Endothelial cell of umbilical vein (primary cell): Measurements from ENCODE around the gene AMPH. TPM values are rescaled to one million over a fixed set of nuclear protein-coding genes. Genes with fewer than 3 reads are reported as not detected.
"Not testable (repeated sequence)": the region's sequence is repeated elsewhere in the genome, so short reads cannot be mapped to it uniquely, and the experiment has no call there.

Experiments
- BruUV-seq: library from RNA; stranded (reverse); fragments of 400-500 nt; replicated peaks from 2 replicates; lab custom pipeline; 2021; lab: Mats Ljungman, UMichigan
- CTCF ChIA-PET: fragments of 300-600, 350-600 bp; sonication (Branson Sonifier 250); formaldehyde crosslinking; loops from one replicate; lab custom pipeline; 2021; ENCODE audit warnings: antibody characterized with exemption, inconsistent platforms; lab: Charles Lee
- POLR2A ChIA-PET: fragments of 300-600, 350-600 bp; sonication (Branson Sonifier 250); formaldehyde crosslinking; loops from one replicate; lab custom pipeline; 2021; ENCODE audit warnings: antibody characterized with exemption, inconsistent platforms; lab: Charles Lee
- DNase-seq: peaks from one replicate; pipeline ENCODE4 v3.0.0-alpha.2; 2011; ENCODE audit warnings: low read depth, low spot score
- FAIRE-seq: peaks from 2 replicates; lab custom pipeline; 2011; peaks lifted over from hg19 to GRCh38; lab: Jason Lieb, UNC
- H2AFZ ChIP-seq: 2 replicates; pipeline ENCODE4 v1.6.0; 2012; ENCODE audit warnings: low read depth, low read length, control low read depth, inconsistent platforms
- H3K27ac ChIP-seq: 2 replicates; pipeline ENCODE4 v1.5.1; 2011; ENCODE audit warnings: low read depth, mild to moderate bottlenecking, control low read depth, low read length, moderate library complexity; ENCODE audit not compliant: insufficient read depth
- H3K27me3 ChIP-seq, 2 experiments: 2 replicates each; pipeline versions ENCODE4 v1.6.0 to v1.6.1; 2011; ENCODE audit warnings: low read length in 2 of 2, mixed read lengths in 1 of 2; ENCODE audit not compliant: control insufficient read depth in 2 of 2, insufficient read depth in 2 of 2
- H3K36me3 ChIP-seq, 2 experiments: 2 replicates in 1 of 2; 3 replicates in 1 of 2; pipeline ENCODE4 v1.5.1; 2011; ENCODE audit warnings: low read length in 2 of 2, mild to moderate bottlenecking in 1 of 2, moderate library complexity in 1 of 2; ENCODE audit not compliant: control insufficient read depth in 2 of 2, insufficient read depth in 2 of 2; ENCODE audit errors: extremely low read depth in 1 of 2
- H3K4me1 ChIP-seq: 3 replicates; pipeline ENCODE4 v1.5.1; 2011; ENCODE audit warnings: mild to moderate bottlenecking, low read length; ENCODE audit not compliant: control insufficient read depth, insufficient read depth; ENCODE audit errors: extremely low read depth
- H3K4me2 ChIP-seq: 2 replicates; pipeline ENCODE4 v1.6.1; 2011; ENCODE audit warnings: low read length, control low read depth, mixed read lengths; ENCODE audit not compliant: insufficient read depth
- H3K4me3 ChIP-seq, 3 experiments: fragments of 200-600 bp in 1 of 3; sonication (generic), shearing (Covaris generic) in 1 of 3; replicated peaks in 1 of 3; 2 replicates each; pipeline ENCODE4 v1.5.1; 2011 to 2016; ENCODE audit warnings: control low read depth in 3 of 3, low read length in 3 of 3, mild to moderate bottlenecking in 2 of 3, inconsistent platforms in 1 of 3, low read depth in 1 of 3, moderate library complexity in 1 of 3; ENCODE audit not compliant: insufficient read depth in 1 of 3
- H3K79me2 ChIP-seq: 2 replicates; pipeline ENCODE4 v1.6.0; 2012; ENCODE audit warnings: low read length, inconsistent platforms; ENCODE audit not compliant: control insufficient read depth, insufficient read depth
- H3K9ac ChIP-seq: replicated peaks from 2 replicates; pipeline ENCODE3; 2011; ENCODE audit warnings: low read length, control low read depth; ENCODE audit not compliant: insufficient read depth; ENCODE audit errors: extremely low read depth
- H3K9me1 ChIP-seq: replicated peaks from 3 replicates; pipeline ENCODE4 v1.6.0; 2011; ENCODE audit warnings: mild to moderate bottlenecking, low read length; ENCODE audit not compliant: control insufficient read depth, insufficient read depth; ENCODE audit errors: extremely low read depth
- H3K9me3 ChIP-seq: replicated peaks from 2 replicates; pipeline ENCODE4 v1.5.1; 2012; ENCODE audit warnings: low read length, inconsistent platforms; ENCODE audit not compliant: control insufficient read depth, insufficient read depth
- H4K20me1 ChIP-seq: replicated peaks from 2 replicates; pipeline ENCODE3; 2011; ENCODE audit warnings: mild to moderate bottlenecking, low read length; ENCODE audit not compliant: control insufficient read depth, insufficient read depth; ENCODE audit errors: extremely low read depth
- EZH2 ChIP-seq: IDR thresholded peaks from 2 replicates; pipeline ENCODE4 v1.6.1; 2012; ENCODE audit warnings: borderline replicate concordance, low read depth, mild to moderate bottlenecking, moderate library complexity, low read length, inconsistent platforms; ENCODE audit not compliant: severe bottlenecking
- FOS ChIP-seq: IDR thresholded peaks from 2 replicates; pipeline ENCODE4 v1.6.1; 2011; ENCODE audit warnings: mild to moderate bottlenecking, low read length, moderate library complexity, borderline replicate concordance; ENCODE audit not compliant: insufficient read depth
- GATA2 ChIP-seq: IDR thresholded peaks from 2 replicates; pipeline ENCODE4 v1.7.0; 2011; ENCODE audit warnings: low read depth, mild to moderate bottlenecking, moderate library complexity, mixed read lengths, low read length; ENCODE audit not compliant: insufficient read length, insufficient read depth
- JUN ChIP-seq: IDR thresholded peaks from 2 replicates; pipeline ENCODE4 v1.6.1; 2011; ENCODE audit warnings: borderline replicate concordance, low read depth; ENCODE audit not compliant: insufficient read length, insufficient read depth
- MYC ChIP-seq: IDR thresholded peaks from one replicate; pipeline ENCODE4 v1.6.1; 2011; ENCODE audit warnings: mild to moderate bottlenecking, low read depth, low read length
- POLR2A ChIP-seq: IDR thresholded peaks from 2 replicates; pipeline ENCODE4 v1.6.1; 2012; ENCODE audit warnings: low read depth, mild to moderate bottlenecking, control low read depth, low read length
- POLR2AphosphoS5 ChIP-seq: IDR thresholded peaks from 2 replicates; pipeline ENCODE4 v1.6.1; 2012; ENCODE audit warnings: low read depth, mild to moderate bottlenecking, control low read depth, low read length, moderate library complexity; ENCODE audit not compliant: insufficient read depth
- dilution Hi-C: fragments of 300-500 bp; cut with MboI; formaldehyde crosslinking; loops from one replicate; pipeline ENCODE4 v1.15.0; 2019; ENCODE audit warnings: low sequenced_read_pairs; ENCODE audit not compliant: extremely low pct_ligation_motif_present
- intact Hi-C: fragments of 100-400 bp; cut with micrococcal nuclease; formaldehyde crosslinking; loops from one replicate; pipeline ENCODE4 v1.10.0; 2022
- polyA plus RNA-seq, 4 experiments: library from polyadenylated mRNA; depleted of rRNA in 3 of 4; stranded (reverse) in 3 of 4; unstranded in 1 of 4; fragments of >200 nt; gene quantifications; 2 replicates each; pipeline versions ENCODE4 v1.2.1 to v1.2.3, GENCODE V29; 2011 to 2012; ENCODE audit warnings: missing spikeins in 1 of 4
- total RNA-seq: library from RNA; stranded (reverse); gene quantifications from 2 replicates; pipeline ENCODE4 v1.2.3, GENCODE V29; 2021
- TF ChIP-seq, protein P1 (sequence below), 2 donors: IDR thresholded peaks; 1 replicate in 1 of 2; 2 replicates in 1 of 2; pipeline ENCODE4 v1.5.1; 2011; ENCODE audit warnings: low read length in 2 of 2, mild to moderate bottlenecking in 2 of 2, moderate library complexity in 2 of 2, control low read depth in 1 of 2, inconsistent platforms in 1 of 2, low read depth in 1 of 2; ENCODE audit not compliant: insufficient read depth in 1 of 2; ENCODE audit errors: extremely low read depth in 1 of 2
- TF ChIP-seq, protein P2 (sequence below): IDR thresholded peaks from 2 replicates; pipeline ENCODE4 v1.6.1; 2011; ENCODE audit not compliant: insufficient read depth, insufficient read length

Gene AMPH
- total and polyA plus RNA-seq, 2 donors (not counting 3 experiments of a cell fraction or from before 2014, with no cell fraction given) = 5.2 to 9.2 TPM

DNA sequence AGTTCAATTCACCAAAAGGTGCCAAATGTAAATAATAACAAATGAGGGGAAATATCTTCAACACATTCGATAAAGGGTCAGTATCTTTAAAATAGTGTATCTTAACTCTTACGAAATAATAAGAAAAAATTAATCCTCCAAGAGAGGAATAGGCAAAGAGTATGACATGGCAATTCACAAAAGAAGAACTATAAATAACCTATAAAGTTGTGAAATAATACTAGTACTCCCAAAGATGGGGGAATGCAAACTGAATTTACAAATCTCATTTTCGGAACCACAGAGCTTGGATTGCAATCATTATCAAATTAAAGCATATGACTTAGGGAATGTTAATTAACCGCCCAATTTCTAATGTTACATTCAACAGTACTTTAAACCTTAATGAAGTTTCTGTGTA, 279.6 kb downstream of the AMPH start:
- no peak for DNase-seq
- POLR2A ChIA-PET = no interaction called here
- H3K4me2 ChIP-seq = no peak overlapping the region
- no peaks in the 10 kb centered on the region for H3K79me2 ChIP-seq
- no peak overlapping the region for H2AFZ ChIP-seq
- dilution Hi-C loops (no loop called here), intact Hi-C loops (no loop called here)
- no peak overlapping the region for H3K9ac ChIP-seq
- CTCF ChIA-PET = no interaction called here
- no peak for FAIRE-seq
- H3K9me3 ChIP-seq = no peaks in the 10 kb centered on the region
- no peak overlapping the region for H3K27ac ChIP-seq
- no peaks in the 10 kb centered on the region for H4K20me1 ChIP-seq
- H3K4me1 ChIP-seq = peaks cover 4% of the 10 kb centered on the region
- no TSS peak for BruUV-seq
- no peak overlapping the region for H3K4me3 ChIP-seq
- no peaks in the 10 kb centered on the region for H3K36me3 ChIP-seq
- no peaks in the 10 kb centered on the region for H3K27me3 ChIP-seq
- no peaks in the 10 kb centered on the region for H3K9me1 ChIP-seq
- TF ChIP-seq FOS (no peak), MYC (no peak), GATA2 (no peak), EZH2 (no peak), POLR2A (no peak), POLR2AphosphoS5 (no peak), JUN (no peak)
- TF ChIP-seq, protein P1, sequence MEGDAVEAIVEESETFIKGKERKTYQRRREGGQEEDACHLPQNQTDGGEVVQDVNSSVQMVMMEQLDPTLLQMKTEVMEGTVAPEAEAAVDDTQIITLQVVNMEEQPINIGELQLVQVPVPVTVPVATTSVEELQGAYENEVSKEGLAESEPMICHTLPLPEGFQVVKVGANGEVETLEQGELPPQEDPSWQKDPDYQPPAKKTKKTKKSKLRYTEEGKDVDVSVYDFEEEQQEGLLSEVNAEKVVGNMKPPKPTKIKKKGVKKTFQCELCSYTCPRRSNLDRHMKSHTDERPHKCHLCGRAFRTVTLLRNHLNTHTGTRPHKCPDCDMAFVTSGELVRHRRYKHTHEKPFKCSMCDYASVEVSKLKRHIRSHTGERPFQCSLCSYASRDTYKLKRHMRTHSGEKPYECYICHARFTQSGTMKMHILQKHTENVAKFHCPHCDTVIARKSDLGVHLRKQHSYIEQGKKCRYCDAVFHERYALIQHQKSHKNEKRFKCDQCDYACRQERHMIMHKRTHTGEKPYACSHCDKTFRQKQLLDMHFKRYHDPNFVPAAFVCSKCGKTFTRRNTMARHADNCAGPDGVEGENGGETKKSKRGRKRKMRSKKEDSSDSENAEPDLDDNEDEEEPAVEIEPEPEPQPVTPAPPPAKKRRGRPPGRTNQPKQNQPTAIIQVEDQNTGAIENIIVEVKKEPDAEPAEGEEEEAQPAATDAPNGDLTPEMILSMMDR (IDR thresholded peaks at IDR 0.05; ENCODE audit: extremely low read depth in 1 of 2, insufficient read depth in 1 of 2, low read depth in 1 of 2, low read length in 2 of 2) = no peak
- TF ChIP-seq, protein P2, sequence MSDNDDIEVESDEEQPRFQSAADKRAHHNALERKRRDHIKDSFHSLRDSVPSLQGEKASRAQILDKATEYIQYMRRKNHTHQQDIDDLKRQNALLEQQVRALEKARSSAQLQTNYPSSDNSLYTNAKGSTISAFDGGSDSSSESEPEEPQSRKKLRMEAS = no peak

DNA sequence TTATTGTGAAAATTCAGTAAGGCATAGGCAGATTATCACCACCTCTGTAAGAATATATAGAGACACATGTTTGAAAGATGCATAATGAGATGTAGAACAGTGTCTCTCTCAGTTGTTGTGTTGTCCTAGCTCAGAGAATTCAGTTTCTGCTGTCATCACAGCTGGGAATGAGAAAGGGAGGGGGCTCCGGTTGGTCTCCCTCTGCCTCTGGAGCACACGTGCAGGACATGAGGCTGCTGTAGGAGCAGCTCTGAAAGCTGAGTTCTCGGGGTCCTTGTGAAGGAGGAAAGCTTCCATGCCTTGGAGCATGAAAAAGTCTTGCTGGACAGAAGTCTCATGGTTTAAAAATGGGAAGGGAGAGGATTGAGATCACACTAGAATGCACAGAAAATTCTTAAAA, 280.4 kb downstream of the AMPH start:
- H2AFZ ChIP-seq, H4K20me1 ChIP-seq, H3K9ac ChIP-seq, H3K4me3 ChIP-seq, H3K9me1 ChIP-seq, H3K9me3 ChIP-seq, POLR2A ChIA-PET, H3K36me3 ChIP-seq, H3K4me2 ChIP-seq, H3K27me3 ChIP-seq, FAIRE-seq, BruUV-seq, DNase-seq, intact Hi-C loops, H3K4me1 ChIP-seq, dilution Hi-C loops, H3K27ac ChIP-seq, H3K79me2 ChIP-seq: not testable (repeated sequence)
- CTCF ChIA-PET = interaction anchor here (1.1 to 1.5 kb wide), 4 partner anchors 15 to 23 kb away, joined by 3 to 4 read pairs (median 3); no protein-coding TSS in a partner anchor
